Measurements from ENCODE around the gene UXT.
"Not testable (repeated sequence)": the region's sequence is repeated elsewhere in the genome, so short reads cannot be mapped to it uniquely, and the experiment has no call there.

UXT gene

GRCh38 chrX:47612418-47612817 lies 46.6 kb downstream of the UXT start:
- no peak for DNase-seq

- no peak for DNase-seq
Observed at GRCh38 chrX:47611926-47612325, 47.1 kb downstream of the UXT start.

GRCh38 chrX:47611489-47611888 lies 47.5 kb downstream of the UXT start:
- no peak for DNase-seq

- DNase-seq, result no peak
Observed at GRCh38 chrX:47610511-47610910, 48.5 kb downstream of the UXT start.

GRCh38 chrX:47608130-47608810 lies 50.7 kb downstream of the UXT start:
- DNase-seq, result no peak

GRCh38 chrX:47607091-47607490 lies 51.9 kb downstream of the UXT start:
- DNase-seq, result no peak

- no peak for DNase-seq
Observed at GRCh38 chrX:47605024-47605423, 54.0 kb downstream of the UXT start.

GRCh38 chrX:47603125-47603524 lies 55.9 kb downstream of the UXT start:
- DNase-seq, result not testable (repeated sequence)

Data from activated CD4-positive, alpha-beta T cell treated with anti-CD3 and anti-CD28 coated beads, Interleukin-2, Interleukin-6, amounts not matched to agents 100 ng/mL and 50 ng/mL, durations not matched to agents 16 hours and 8 hours (primary cell).